Neural progenitor cell (in vitro differentiated cells): ENCODE results near the gene OCEL1. TPM values are rescaled to one million over a fixed set of nuclear protein-coding genes. Genes with fewer than 3 reads are reported as not detected.

ENCODE experiments used
- DNase-seq: peaks from one replicate; pipeline ENCODE4 v3.0.0-alpha.2; 2016; ENCODE audit warnings: low spot score
- H2AFZ ChIP-seq: fragments of 200-600 bp; sonication (generic); replicated peaks from 2 replicates; pipeline ENCODE4 v1.6.1; 2016; ENCODE audit warnings: antibody characterized with exemption
- H3F3A ChIP-seq: fragments of 200-600 bp; sonication (generic); 2 replicates; pipeline ENCODE4 v1.6.1; 2016; ENCODE audit warnings: antibody characterized with exemption, low read depth
- H3K27ac ChIP-seq: fragments of 200-600 bp; sonication (generic); 2 replicates; pipeline ENCODE4 v1.5.1; 2016; ENCODE audit warnings: mild to moderate bottlenecking
- H3K27me3 ChIP-seq: fragments of 200-600 bp; sonication (generic); 2 replicates; pipeline ENCODE4 v1.6.1; 2016; ENCODE audit warnings: mild to moderate bottlenecking, moderate library complexity
- H3K36me3 ChIP-seq: fragments of 200-600 bp; sonication (generic); 2 replicates; pipeline ENCODE4 v1.5.1; 2016
- H3K4me1 ChIP-seq: fragments of 200-600 bp; sonication (generic); 2 replicates; pipeline ENCODE4 v1.6.1; 2016; ENCODE audit warnings: mixed run types
- H3K4me2 ChIP-seq: fragments of 200-600 bp; sonication (generic); 2 replicates; pipeline ENCODE4 v1.6.1; 2016
- H3K4me3 ChIP-seq: fragments of 200-600 bp; sonication (generic); 2 replicates; pipeline ENCODE4 v1.5.1; 2016
- H3K79me2 ChIP-seq: fragments of 200-600 bp; sonication (generic); 2 replicates; pipeline ENCODE4 v1.6.1; 2016; ENCODE audit warnings: low read depth
- H3K9ac ChIP-seq: fragments of 200-600 bp; sonication (generic); 2 replicates; pipeline ENCODE4 v1.6.1; 2016
- H3K9me3 ChIP-seq: fragments of 200-600 bp; sonication (generic); 2 replicates; pipeline ENCODE4 v1.5.1; 2016; ENCODE audit warnings: low read depth
- H4K20me1 ChIP-seq: fragments of 200-600 bp; sonication (generic); 2 replicates; pipeline ENCODE4 v1.6.1; 2016; ENCODE audit warnings: low read depth
- H3K27ac Mint-ChIP-seq: 3 replicates; pipeline ENCODE4 v1.8.0; 2021; ENCODE audit warnings: mixed read lengths
- H3K27me3 Mint-ChIP-seq: 2 replicates; pipeline ENCODE4 v1.8.0; 2022; ENCODE audit warnings: low read depth, mild to moderate bottlenecking, inconsistent platforms, moderate library complexity, mixed read lengths; ENCODE audit not compliant: insufficient read depth
- H3K36me3 Mint-ChIP-seq: 3 replicates; pipeline ENCODE4 v1.8.0; 2021; ENCODE audit warnings: mixed read lengths
- H3K4me1 Mint-ChIP-seq: 3 replicates; pipeline ENCODE4 v1.8.0; 2021; ENCODE audit warnings: mixed read lengths
- H3K4me3 Mint-ChIP-seq: 3 replicates; pipeline ENCODE4 v1.8.0; 2021; ENCODE audit warnings: mild to moderate bottlenecking, moderate library complexity, mixed read lengths
- H3K9me3 Mint-ChIP-seq: 3 replicates; pipeline ENCODE4 v1.8.0; 2020; ENCODE audit warnings: mixed read lengths
- EZH2 ChIP-seq: fragments of 200-600 bp; sonication (generic); IDR thresholded peaks from 2 replicates; pipeline ENCODE4 v1.6.1; 2017; ENCODE audit warnings: antibody characterized with exemption, mild to moderate bottlenecking, moderate library complexity
- EZH2phosphoT487 ChIP-seq: fragments of 200-600 bp; sonication (generic); IDR thresholded peaks from 2 replicates; pipeline ENCODE4 v1.6.1; 2017; ENCODE audit warnings: antibody characterized with exemption
- total RNA-seq: library from RNA; depleted of rRNA; stranded (reverse); fragments of >200 nt; gene quantifications from 2 replicates; pipeline ENCODE4 v1.2.3, GENCODE V29; 2015; ENCODE audit warnings: low replicate concordance
- TF ChIP-seq, protein P1 (sequence below): fragments of 200-600 bp; sonication (generic); IDR thresholded peaks from 2 replicates; pipeline ENCODE4 v1.5.1; 2017; ENCODE audit warnings: antibody characterized with exemption, mild to moderate bottlenecking

Gene OCEL1
- total RNA-seq, 1 donor from 2014 or later: 4.6 TPM

- Histone ChIP-seq H3K27me3 (no peaks in the 10 kb centered on the region), H3K4me1 (no peaks in the 10 kb centered on the region), H3K9ac (no peak overlapping the region), H3K9me3 (no peaks in the 10 kb centered on the region), H3K36me3 (no peaks in the 10 kb centered on the region), H3K4me2 (no peak overlapping the region), H3F3A (no peaks in the 10 kb centered on the region), H3K27ac (no peak overlapping the region), H4K20me1 (no peaks in the 10 kb centered on the region), H3K4me3 (no peak overlapping the region), H2AFZ (no peak overlapping the region), H3K79me2 (no peaks in the 10 kb centered on the region)
- H3K27me3 Mint-ChIP-seq: peaks cover 4% of the 10 kb centered on the region
- H3K4me1 Mint-ChIP-seq: no peaks in the 10 kb centered on the region
- peaks cover 31% of the 10 kb centered on the region for H3K36me3 Mint-ChIP-seq
- DNase-seq: no peak
- no peaks in the 10 kb centered on the region for H3K9me3 Mint-ChIP-seq
- no peak overlapping the region for H3K27ac Mint-ChIP-seq
- no peak for TF ChIP-seq EZH2phosphoT487
- TF ChIP-seq, protein P1, sequence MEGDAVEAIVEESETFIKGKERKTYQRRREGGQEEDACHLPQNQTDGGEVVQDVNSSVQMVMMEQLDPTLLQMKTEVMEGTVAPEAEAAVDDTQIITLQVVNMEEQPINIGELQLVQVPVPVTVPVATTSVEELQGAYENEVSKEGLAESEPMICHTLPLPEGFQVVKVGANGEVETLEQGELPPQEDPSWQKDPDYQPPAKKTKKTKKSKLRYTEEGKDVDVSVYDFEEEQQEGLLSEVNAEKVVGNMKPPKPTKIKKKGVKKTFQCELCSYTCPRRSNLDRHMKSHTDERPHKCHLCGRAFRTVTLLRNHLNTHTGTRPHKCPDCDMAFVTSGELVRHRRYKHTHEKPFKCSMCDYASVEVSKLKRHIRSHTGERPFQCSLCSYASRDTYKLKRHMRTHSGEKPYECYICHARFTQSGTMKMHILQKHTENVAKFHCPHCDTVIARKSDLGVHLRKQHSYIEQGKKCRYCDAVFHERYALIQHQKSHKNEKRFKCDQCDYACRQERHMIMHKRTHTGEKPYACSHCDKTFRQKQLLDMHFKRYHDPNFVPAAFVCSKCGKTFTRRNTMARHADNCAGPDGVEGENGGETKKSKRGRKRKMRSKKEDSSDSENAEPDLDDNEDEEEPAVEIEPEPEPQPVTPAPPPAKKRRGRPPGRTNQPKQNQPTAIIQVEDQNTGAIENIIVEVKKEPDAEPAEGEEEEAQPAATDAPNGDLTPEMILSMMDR: no peak
- TF ChIP-seq EZH2: no peak
- H3K4me3 Mint-ChIP-seq: no peak overlapping the region
Observed at GRCh38 chr19:17195106-17195505, 30.9 kb upstream of the OCEL1 start.

DNA sequence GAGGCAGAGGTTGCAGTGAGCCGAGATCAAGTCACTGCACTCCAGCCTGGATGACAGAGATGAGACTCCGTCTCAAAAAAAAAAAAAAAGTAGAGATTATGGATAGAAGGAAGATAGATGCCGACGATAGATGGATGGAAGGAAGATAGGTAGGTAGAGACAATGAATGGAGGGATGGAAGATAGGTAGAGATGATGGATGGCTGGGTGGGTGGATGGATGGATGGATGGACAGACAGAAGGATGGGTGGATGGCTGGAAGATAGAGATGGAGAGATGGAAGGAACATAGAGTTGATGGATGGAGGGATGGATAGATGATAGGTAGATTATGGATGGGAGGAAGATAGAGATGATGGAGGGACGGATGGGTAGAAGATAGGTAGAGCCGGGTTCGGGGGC lies 29.4 kb upstream of the OCEL1 start:
- Histone ChIP-seq H3F3A (no peaks in the 10 kb centered on the region), H3K27me3 (no peaks in the 10 kb centered on the region), H3K9ac (no peak overlapping the region), H3K4me2 (no peak overlapping the region), H3K9me3 (no peaks in the 10 kb centered on the region), H3K79me2 (no peaks in the 10 kb centered on the region), H3K27ac (no peak overlapping the region), H4K20me1 (no peaks in the 10 kb centered on the region), H2AFZ (no peak overlapping the region), H3K36me3 (no peaks in the 10 kb centered on the region), H3K4me3 (no peak overlapping the region), H3K4me1 (no peaks in the 10 kb centered on the region)
- no peak for DNase-seq
- H3K36me3 Mint-ChIP-seq: peaks cover 34% of the 10 kb centered on the region
- H3K4me1 Mint-ChIP-seq: no peaks in the 10 kb centered on the region
- no peak overlapping the region for H3K27ac Mint-ChIP-seq
- no peak for TF ChIP-seq EZH2phosphoT487
- TF ChIP-seq, protein P1: no peak
- no peak for TF ChIP-seq EZH2
- H3K9me3 Mint-ChIP-seq: no peaks in the 10 kb centered on the region
- no peak overlapping the region for H3K4me3 Mint-ChIP-seq
- H3K27me3 Mint-ChIP-seq: peaks cover 7% of the 10 kb centered on the region

DNA sequence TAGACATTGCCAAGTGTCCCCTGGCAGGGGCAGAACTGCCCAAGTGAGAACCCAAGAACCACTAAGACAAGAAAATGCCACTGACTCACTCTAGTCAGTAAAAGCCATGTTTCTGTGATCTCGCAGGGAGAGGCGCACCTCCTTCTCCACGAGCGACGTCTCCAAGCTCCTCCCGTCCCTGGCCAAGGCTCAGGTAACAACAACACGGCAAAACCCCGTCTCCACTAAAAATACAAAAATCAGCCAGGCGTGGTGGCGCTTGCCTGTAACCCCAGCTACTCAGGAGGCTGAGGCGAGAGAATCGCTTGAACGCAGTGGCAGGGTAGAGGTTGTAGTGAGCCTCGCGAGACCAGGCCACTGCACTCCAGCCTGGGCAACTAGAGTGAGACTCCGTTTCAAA lies 28.4 kb upstream of the OCEL1 start:
- Histone ChIP-seq H3K4me2 (no peak overlapping the region), H3K27ac (no peak overlapping the region), H3K4me3 (no peak overlapping the region), H3K36me3 (no peaks in the 10 kb centered on the region), H3K27me3 (no peaks in the 10 kb centered on the region), H3K4me1 (no peaks in the 10 kb centered on the region), H4K20me1 (no peaks in the 10 kb centered on the region), H3F3A (no peaks in the 10 kb centered on the region), H3K9me3 (no peaks in the 10 kb centered on the region), H3K9ac (no peak overlapping the region), H3K79me2 (no peaks in the 10 kb centered on the region), H2AFZ (no peak overlapping the region)
- Mint-ChIP-seq H3K27ac (no peak overlapping the region), H3K4me3 (no peak overlapping the region), H3K4me1 (no peaks in the 10 kb centered on the region), H3K36me3 (peaks cover 44% of the 10 kb centered on the region), H3K9me3 (no peaks in the 10 kb centered on the region), H3K27me3 (peaks cover 9% of the 10 kb centered on the region)
- no peak for DNase-seq
- no peak for TF ChIP-seq EZH2
- TF ChIP-seq, protein P1: no peak
- TF ChIP-seq EZH2phosphoT487: no peak
